ENCODE data around the gene FGD3. TPM values are rescaled to one million over a fixed set of nuclear protein-coding genes. Genes with fewer than 3 reads are reported as not detected.

FGD3 gene
- polyA plus RNA-seq, 2 donors: 2.1 to 2.3 TPM

GRCh38 chr9:93039976-93040375 lies 92.7 kb downstream of the FGD3 start:
- 86 to 87% methylated on average over 10 of the region's 10 CpGs for WGBS, 2 donors
- H3K4me3 ChIP-seq (ENCODE audit: low read depth in 1 of 2, low read length in 2 of 2): no peak overlapping the region
- no peaks in the 10 kb centered on the region for H3K4me1 ChIP-seq (ENCODE audit: control insufficient read depth in 2 of 2, insufficient read depth in 2 of 2, low read length in 1 of 2)
- no peaks in the 10 kb centered on the region for H3K27me3 ChIP-seq (ENCODE audit: control insufficient read depth in 1 of 2, insufficient read depth in 2 of 2, low read length in 2 of 2)
- H3K36me3 ChIP-seq (ENCODE audit: control insufficient read depth in 2 of 2, insufficient read depth in 2 of 2, low read length in 1 of 2): no peaks in the 10 kb centered on the region
- H3K27ac ChIP-seq (ENCODE audit: low read depth in 2 of 2, low read length in 1 of 2): no peak overlapping the region
- H3K9me3 ChIP-seq (ENCODE audit: control insufficient read depth in 2 of 2, insufficient read depth in 1 of 2, low read depth in 1 of 2, low read length in 1 of 2): peaks cover 0 to 2% of the 10 kb centered on the region in 2 donors

- WGBS, 2 donors: 93 to 94% methylated on average over 7 of the region's 7 CpGs
Observed at GRCh38 chr9:93040409-93040808, 93.1 kb downstream of the FGD3 start.

GRCh38 chr9:93041108-93041802 lies 93.9 kb downstream of the FGD3 start:
- Histone ChIP-seq H3K4me3 (ENCODE audit: low read depth in 1 of 2, low read length in 2 of 2) (no peak overlapping the region), H3K27ac (ENCODE audit: low read depth in 2 of 2, low read length in 1 of 2) (no peak overlapping the region), H3K9me3 (ENCODE audit: control insufficient read depth in 2 of 2, insufficient read depth in 1 of 2, low read depth in 1 of 2, low read length in 1 of 2) (peaks cover 0 to 2% of the 10 kb centered on the region in 2 donors), H3K36me3 (ENCODE audit: control insufficient read depth in 2 of 2, insufficient read depth in 2 of 2, low read length in 1 of 2) (no peaks in the 10 kb centered on the region), H3K27me3 (ENCODE audit: control insufficient read depth in 1 of 2, insufficient read depth in 2 of 2, low read length in 2 of 2) (no peaks in the 10 kb centered on the region), H3K4me1 (ENCODE audit: control insufficient read depth in 2 of 2, insufficient read depth in 2 of 2, low read length in 1 of 2) (no peaks in the 10 kb centered on the region)
- WGBS, 2 donors: 90 to 91% methylated on average over 6 of the region's 6 CpGs

More at GRCh38 chr9:93040409-93040808, 93.1 kb downstream of the FGD3 start:
- Histone ChIP-seq H3K36me3 (ENCODE audit: control insufficient read depth in 2 of 2, insufficient read depth in 2 of 2, low read length in 1 of 2) (no peaks in the 10 kb centered on the region), H3K4me3 (ENCODE audit: low read depth in 1 of 2, low read length in 2 of 2) (no peak overlapping the region), H3K9me3 (ENCODE audit: control insufficient read depth in 2 of 2, insufficient read depth in 1 of 2, low read depth in 1 of 2, low read length in 1 of 2) (peaks cover 0 to 2% of the 10 kb centered on the region in 2 donors), H3K4me1 (ENCODE audit: control insufficient read depth in 2 of 2, insufficient read depth in 2 of 2, low read length in 1 of 2) (no peaks in the 10 kb centered on the region), H3K27me3 (ENCODE audit: control insufficient read depth in 1 of 2, insufficient read depth in 2 of 2, low read length in 2 of 2) (no peaks in the 10 kb centered on the region), H3K27ac (ENCODE audit: low read depth in 2 of 2, low read length in 1 of 2) (no peak overlapping the region)

- no peak overlapping the region for H3K4me3 ChIP-seq (ENCODE audit: low read depth in 1 of 2, low read length in 2 of 2)
- H3K9me3 ChIP-seq (ENCODE audit: control insufficient read depth in 2 of 2, insufficient read depth in 1 of 2, low read depth in 1 of 2, low read length in 1 of 2): no peaks in the 10 kb centered on the region
- H3K27ac ChIP-seq (ENCODE audit: low read depth in 2 of 2, low read length in 1 of 2): no peak overlapping the region
- H3K27me3 ChIP-seq (ENCODE audit: control insufficient read depth in 1 of 2, insufficient read depth in 2 of 2, low read length in 2 of 2): no peaks in the 10 kb centered on the region
- WGBS, 2 donors: 87 to 90% methylated on average over 6 of the region's 6 CpGs
- no peaks in the 10 kb centered on the region for H3K4me1 ChIP-seq (ENCODE audit: control insufficient read depth in 2 of 2, insufficient read depth in 2 of 2, low read length in 1 of 2)
- H3K36me3 ChIP-seq (ENCODE audit: control insufficient read depth in 2 of 2, insufficient read depth in 2 of 2, low read length in 1 of 2): no peaks in the 10 kb centered on the region
Observed at GRCh38 chr9:93043122-93043521, 95.8 kb downstream of the FGD3 start.

GRCh38 chr9:93045521-93045920 lies 98.2 kb downstream of the FGD3 start:
- no peak overlapping the region for H3K4me3 ChIP-seq (ENCODE audit: low read depth in 1 of 2, low read length in 2 of 2)
- no peaks in the 10 kb centered on the region for H3K36me3 ChIP-seq (ENCODE audit: control insufficient read depth in 2 of 2, insufficient read depth in 2 of 2, low read length in 1 of 2)
- H3K27ac ChIP-seq (ENCODE audit: low read depth in 2 of 2, low read length in 1 of 2): no peak overlapping the region
- no peaks in the 10 kb centered on the region for H3K27me3 ChIP-seq (ENCODE audit: control insufficient read depth in 1 of 2, insufficient read depth in 2 of 2, low read length in 2 of 2)
- 65 to 85% methylated on average over 2 of the region's 2 CpGs for WGBS, 2 donors
- H3K4me1 ChIP-seq (ENCODE audit: control insufficient read depth in 2 of 2, insufficient read depth in 2 of 2, low read length in 1 of 2): no peaks in the 10 kb centered on the region
- H3K9me3 ChIP-seq (ENCODE audit: control insufficient read depth in 2 of 2, insufficient read depth in 1 of 2, low read depth in 1 of 2, low read length in 1 of 2): no peaks in the 10 kb centered on the region

- WGBS, 2 donors: 80 to 87% methylated on average over 8 of the region's 8 CpGs
- no peaks in the 10 kb centered on the region for H3K9me3 ChIP-seq (ENCODE audit: control insufficient read depth in 2 of 2, insufficient read depth in 1 of 2, low read depth in 1 of 2, low read length in 1 of 2)
- H3K36me3 ChIP-seq (ENCODE audit: control insufficient read depth in 2 of 2, insufficient read depth in 2 of 2, low read length in 1 of 2): no peaks in the 10 kb centered on the region
- no peaks in the 10 kb centered on the region for H3K4me1 ChIP-seq (ENCODE audit: control insufficient read depth in 2 of 2, insufficient read depth in 2 of 2, low read length in 1 of 2)
- H3K27me3 ChIP-seq (ENCODE audit: control insufficient read depth in 1 of 2, insufficient read depth in 2 of 2, low read length in 2 of 2): no peaks in the 10 kb centered on the region
- no peak overlapping the region for H3K27ac ChIP-seq (ENCODE audit: low read depth in 2 of 2, low read length in 1 of 2)
- no peak overlapping the region for H3K4me3 ChIP-seq (ENCODE audit: low read depth in 1 of 2, low read length in 2 of 2)
Observed at GRCh38 chr9:93048566-93049448, 101.5 kb downstream of the FGD3 start.

GRCh38 chr9:93049491-93049890 lies 102.2 kb downstream of the FGD3 start:
- Histone ChIP-seq H3K4me3 (ENCODE audit: low read depth in 1 of 2, low read length in 2 of 2) (no peak overlapping the region), H3K36me3 (ENCODE audit: control insufficient read depth in 2 of 2, insufficient read depth in 2 of 2, low read length in 1 of 2) (no peaks in the 10 kb centered on the region), H3K27me3 (ENCODE audit: control insufficient read depth in 1 of 2, insufficient read depth in 2 of 2, low read length in 2 of 2) (no peaks in the 10 kb centered on the region), H3K27ac (ENCODE audit: low read depth in 2 of 2, low read length in 1 of 2) (no peak overlapping the region), H3K4me1 (ENCODE audit: control insufficient read depth in 2 of 2, insufficient read depth in 2 of 2, low read length in 1 of 2) (no peaks in the 10 kb centered on the region), H3K9me3 (ENCODE audit: control insufficient read depth in 2 of 2, insufficient read depth in 1 of 2, low read depth in 1 of 2, low read length in 1 of 2) (no peaks in the 10 kb centered on the region)
- WGBS, 2 donors: 76 to 79% methylated on average over 4 of the region's 4 CpGs

GRCh38 chr9:93050231-93050630 lies 102.9 kb downstream of the FGD3 start:
- Histone ChIP-seq H3K9me3 (ENCODE audit: control insufficient read depth in 2 of 2, insufficient read depth in 1 of 2, low read depth in 1 of 2, low read length in 1 of 2) (no peaks in the 10 kb centered on the region), H3K27ac (ENCODE audit: low read depth in 2 of 2, low read length in 1 of 2) (no peak overlapping the region)
- 88 to 96% methylated on average over 4 of the region's 4 CpGs for WGBS, 2 donors

GRCh38 chr9:93051680-93052089 lies 104.4 kb downstream of the FGD3 start:
- H3K27ac ChIP-seq (ENCODE audit: low read depth in 2 of 2, low read length in 1 of 2): no peak overlapping the region

More at GRCh38 chr9:93050231-93050630, 102.9 kb downstream of the FGD3 start:
- Histone ChIP-seq H3K36me3 (ENCODE audit: control insufficient read depth in 2 of 2, insufficient read depth in 2 of 2, low read length in 1 of 2) (no peaks in the 10 kb centered on the region), H3K4me3 (ENCODE audit: low read depth in 1 of 2, low read length in 2 of 2) (no peak overlapping the region), H3K27me3 (ENCODE audit: control insufficient read depth in 1 of 2, insufficient read depth in 2 of 2, low read length in 2 of 2) (no peaks in the 10 kb centered on the region), H3K4me1 (ENCODE audit: control insufficient read depth in 2 of 2, insufficient read depth in 2 of 2, low read length in 1 of 2) (no peaks in the 10 kb centered on the region)

More at GRCh38 chr9:93051680-93052089, 104.4 kb downstream of the FGD3 start:
- Histone ChIP-seq H3K27me3 (ENCODE audit: control insufficient read depth in 1 of 2, insufficient read depth in 2 of 2, low read length in 2 of 2) (no peaks in the 10 kb centered on the region), H3K36me3 (ENCODE audit: control insufficient read depth in 2 of 2, insufficient read depth in 2 of 2, low read length in 1 of 2) (no peaks in the 10 kb centered on the region), H3K9me3 (ENCODE audit: control insufficient read depth in 2 of 2, insufficient read depth in 1 of 2, low read depth in 1 of 2, low read length in 1 of 2) (no peaks in the 10 kb centered on the region), H3K4me1 (ENCODE audit: control insufficient read depth in 2 of 2, insufficient read depth in 2 of 2, low read length in 1 of 2) (no peaks in the 10 kb centered on the region), H3K4me3 (ENCODE audit: low read depth in 1 of 2, low read length in 2 of 2) (no peak overlapping the region)
- 45 to 54% methylated on average over 6 of the region's 6 CpGs for WGBS, 2 donors

Data from esophagus (tissue), 2 donors.